ENCODE results near the gene GABRB3. TPM values are rescaled to one million over a fixed set of nuclear protein-coding genes. Genes with fewer than 3 reads are reported as not detected.

GABRB3 gene
- total RNA-seq, 2 experiments from 2014 or later: 0.16 TPM; not detected in 1

- no peaks in the 10 kb centered on the region for H3K27me3 Mint-ChIP-seq
- TF ChIP-seq CTCF (IDR thresholded peaks at IDR 0.05): no peak
- CTCF ChIA-PET: no interaction called here
Observed at GRCh38 chr15:26673445-26673844, 99.4 kb downstream of the GABRB3 start.

GRCh38 chr15:26670116-26670515 lies 102.8 kb downstream of the GABRB3 start:
- intact Hi-C loops (cut with micrococcal nuclease): no loop called here
- Mint-ChIP-seq H3K36me3 (ENCODE audit: low read depth) (no peaks in the 10 kb centered on the region), H3K27me3 (no peaks in the 10 kb centered on the region), H3K4me1 (ENCODE audit: low read depth) (no peaks in the 10 kb centered on the region), H3K27ac (no peak overlapping the region), H3K9me3 (peaks cover 3% of the 10 kb centered on the region), H3K4me3 (no peak overlapping the region)
- no peak for DNase-seq
- no peak for TF ChIP-seq CTCF (IDR thresholded peaks at IDR 0.05)
- POLR2A ChIA-PET: no interaction called here
- CTCF ChIA-PET: no interaction called here
- no peak for ATAC-seq

More at GRCh38 chr15:26673445-26673844, 99.4 kb downstream of the GABRB3 start:
- intact Hi-C loops (cut with micrococcal nuclease): no loop called here
- Mint-ChIP-seq H3K4me3 (no peak overlapping the region), H3K36me3 (ENCODE audit: low read depth) (no peaks in the 10 kb centered on the region), H3K27ac (no peak overlapping the region), H3K4me1 (ENCODE audit: low read depth) (no peaks in the 10 kb centered on the region), H3K9me3 (peaks cover 4% of the 10 kb centered on the region)
- ATAC-seq (no peak), DNase-seq (no peak)
- POLR2A ChIA-PET: no interaction called here

- no peak overlapping the region for H3K4me3 Mint-ChIP-seq
- no peaks in the 10 kb centered on the region for H3K36me3 Mint-ChIP-seq (ENCODE audit: low read depth)
- no peaks in the 10 kb centered on the region for H3K27me3 Mint-ChIP-seq
- no peak overlapping the region for H3K27ac Mint-ChIP-seq
- intact Hi-C loops (cut with micrococcal nuclease): no loop called here
- no peaks in the 10 kb centered on the region for H3K4me1 Mint-ChIP-seq (ENCODE audit: low read depth)
- ChIA-PET POLR2A (no interaction called here), CTCF (no interaction called here)
- peaks cover 4% of the 10 kb centered on the region for H3K9me3 Mint-ChIP-seq
- no peak for TF ChIP-seq CTCF (IDR thresholded peaks at IDR 0.05)
- ATAC-seq: no peak
- no peak for DNase-seq
Observed at GRCh38 chr15:26667222-26667988, 105.5 kb downstream of the GABRB3 start.

- Mint-ChIP-seq H3K4me3 (no peak overlapping the region), H3K9me3 (peaks cover 2% of the 10 kb centered on the region)
Observed at GRCh38 chr15:26665957-26666791, 106.7 kb downstream of the GABRB3 start.

More at GRCh38 chr15:26665957-26666791, 106.7 kb downstream of the GABRB3 start:
- POLR2A ChIA-PET: interaction anchor here (0.5 kb wide), 1 partner anchor 23 kb away, joined by 3 read pairs; no protein-coding TSS in a partner anchor
- intact Hi-C loops (cut with micrococcal nuclease): no loop called here
- Mint-ChIP-seq H3K27ac (no peak overlapping the region), H3K36me3 (ENCODE audit: low read depth) (no peaks in the 10 kb centered on the region), H3K4me1 (ENCODE audit: low read depth) (no peaks in the 10 kb centered on the region), H3K27me3 (no peaks in the 10 kb centered on the region)
- DNase-seq (no peak), ATAC-seq (no peak)
- CTCF ChIA-PET: no interaction called here
- TF ChIP-seq CTCF (IDR thresholded peaks at IDR 0.05): no peak

Measured in activated CD8-positive, alpha-beta T cell treated with anti-CD3 and anti-CD28 coated beads for 36 hours (primary cell).